AG10803 (cell line): Measurements from ENCODE around the gene GRIK1.

Source experiments
- DNase-seq: peaks from one replicate; pipeline ENCODE4 v3.0.0; 2010; ENCODE audit warnings: low read depth
- H3K4me3 ChIP-seq: 2 replicates; pipeline ENCODE4 v1.5.1; 2011; ENCODE audit warnings: mild to moderate bottlenecking, low read length, control low read depth
- CTCF ChIP-seq: conservative IDR thresholded peaks from 2 replicates; pipeline ENCODE4 v1.5.1; 2011; ENCODE audit warnings: mild to moderate bottlenecking, low read length, control low read depth, inconsistent platforms

The GRIK1 gene

GRCh38 chr21:29638138-29638537 lies 301.7 kb downstream of the GRIK1 start:
- no peak for TF ChIP-seq CTCF
- no peak overlapping the region for H3K4me3 ChIP-seq
- DNase-seq = no peak

- no peak overlapping the region for H3K4me3 ChIP-seq
- no peak for TF ChIP-seq CTCF
- DNase-seq = no peak
These were observed 302.2 kb downstream of the GRIK1 start for GRCh38 chr21:29637553-29637952.

GRCh38 chr21:29637134-29637533 lies 302.7 kb downstream of the GRIK1 start:
- no peak for DNase-seq
- no peak for TF ChIP-seq CTCF
- H3K4me3 ChIP-seq = no peak overlapping the region

- DNase-seq = no peak
- H3K4me3 ChIP-seq = no peak overlapping the region
- TF ChIP-seq CTCF = no peak
These were observed 305.4 kb downstream of the GRIK1 start for GRCh38 chr21:29634418-29634817.

- H3K4me3 ChIP-seq = no peak overlapping the region
- no peak for DNase-seq
- no peak for TF ChIP-seq CTCF
These were observed 306.0 kb downstream of the GRIK1 start for GRCh38 chr21:29633756-29634155.

- no peak for TF ChIP-seq CTCF
- no peak overlapping the region for H3K4me3 ChIP-seq
- DNase-seq = no peak
These were observed 309.4 kb downstream of the GRIK1 start for GRCh38 chr21:29630441-29630840.

- no peak for DNase-seq
- TF ChIP-seq CTCF = no peak
- H3K4me3 ChIP-seq = no peak overlapping the region
These were observed 311.9 kb downstream of the GRIK1 start for GRCh38 chr21:29627905-29628304.
